ENCODE results near the gene HSPBP1. TPM values are rescaled to one million over a fixed set of nuclear protein-coding genes. Genes with fewer than 3 reads are reported as not detected.

HSPBP1 gene
- total and polyA plus RNA-seq, 7 donors: 23.0 to 98.2 (median 34.0) TPM

GRCh38 chr19:55322204-55322885 lies 42.4 kb upstream of the HSPBP1 start:
- intact Hi-C loops (cut with DNase I): no loop called here
- no peaks in the 10 kb centered on the region for H3K9me3 ChIP-seq
- no peak overlapping the region for H3K27ac ChIP-seq
- WGBS, 3 donors: 54 to 67% (median 61%) methylated on average over 11 to 12 of the region's 12 CpGs
- H3K4me1 ChIP-seq: no peaks in the 10 kb centered on the region
- H3K27me3 ChIP-seq (ENCODE audit: insufficient read depth in 3 of 3, low read length in 2 of 3): peaks cover 0 to 10% (median 0%) of the 10 kb centered on the region in 3 donors
- TF ChIP-seq CTCF (IDR thresholded peaks at IDR 0.05): no peak
- no peaks in the 10 kb centered on the region for H3K36me3 ChIP-seq (ENCODE audit: insufficient read depth in 1 of 2, low read depth in 1 of 2)
- ATAC-seq: no peak
- no peak for DNase-seq
- no peak overlapping the region for H3K4me3 ChIP-seq

- intact Hi-C loops (cut with DNase I): no loop called here
- Histone ChIP-seq H3K27ac (no peak overlapping the region), H3K27me3 (ENCODE audit: insufficient read depth in 3 of 3, low read length in 2 of 3) (peaks cover 0 to 10% (median 0%) of the 10 kb centered on the region in 3 donors), H3K9me3 (no peaks in the 10 kb centered on the region), H3K4me1 (no peaks in the 10 kb centered on the region), H3K4me3 (no peak overlapping the region), H3K36me3 (ENCODE audit: insufficient read depth in 1 of 2, low read depth in 1 of 2) (no peaks in the 10 kb centered on the region)
- whole genome bisulfite sequencing, 3 donors: 71 to 77% (median 73%) methylated on average over 8 to 9 of the region's 9 CpGs
- no peak for TF ChIP-seq CTCF (IDR thresholded peaks at IDR 0.05)
- DNase-seq: no peak
- ATAC-seq: no peak
Measured at GRCh38 chr19:55321466-55322137, 41.7 kb upstream of the HSPBP1 start.

- no peak for TF ChIP-seq CTCF (IDR thresholded peaks at IDR 0.05)
- H3K36me3 ChIP-seq (ENCODE audit: insufficient read depth in 1 of 2, low read depth in 1 of 2): no peaks in the 10 kb centered on the region
- H3K9me3 ChIP-seq: no peaks in the 10 kb centered on the region
- 79 to 87% (median 86%) methylated on average over 8 of the region's 8 CpGs for WGBS, 3 donors
- H3K4me1 ChIP-seq: no peaks in the 10 kb centered on the region
- H3K27me3 ChIP-seq (ENCODE audit: insufficient read depth in 3 of 3, low read length in 2 of 3): peaks cover 0 to 10% (median 0%) of the 10 kb centered on the region in 3 donors
- ATAC-seq: no peak
- H3K27ac ChIP-seq: no peak overlapping the region
- H3K4me3 ChIP-seq: no peak overlapping the region
- intact Hi-C loops (cut with DNase I): no loop called here
- no peak for DNase-seq
Measured at GRCh38 chr19:55320844-55321419, 41.0 kb upstream of the HSPBP1 start.

- Histone ChIP-seq H3K27me3 (ENCODE audit: insufficient read depth in 3 of 3, low read length in 2 of 3) (peaks cover 0 to 6% (median 0%) of the 10 kb centered on the region in 3 donors), H3K4me3 (no peak overlapping the region), H3K27ac (no peak overlapping the region), H3K36me3 (ENCODE audit: insufficient read depth in 1 of 2, low read depth in 1 of 2) (no peaks in the 10 kb centered on the region), H3K9me3 (no peaks in the 10 kb centered on the region), H3K4me1 (no peaks in the 10 kb centered on the region)
- ATAC-seq (peak; percentile 48 to 96 (median 78)), DNase-seq (peak; percentile 43 to 73)
- no peak for TF ChIP-seq CTCF (IDR thresholded peaks at IDR 0.05)
- intact Hi-C loops (cut with DNase I): no loop called here
- WGBS, 3 donors: 12 to 21% (median 15%) methylated on average over 21 of the region's 21 CpGs
Measured at GRCh38 chr19:55319785-55320184, 39.9 kb upstream of the HSPBP1 start.
